Globus pallidus (tissue), 1 donor: Measurements from ENCODE around the gene AKR1C2.
"Not testable (repeated sequence)": the region's sequence is repeated elsewhere in the genome, so short reads cannot be mapped to it uniquely, and the experiment has no call there.

Source experiments
- DNase-seq: peaks from one replicate; pipeline ENCODE4 v3.0.0-alpha.2; 2015; ENCODE audit warnings: low spot score

Gene AKR1C2

GRCh38 chr10:5003127-5004029 lies at the start of gene AKR1C2:
Gene AKR1C2 (minus strand): TSS chr10:5003857. CDS start chr10:5003835, 22 bp downstream.
- not testable (repeated sequence) for DNase-seq

- not testable (repeated sequence) for DNase-seq
These were observed 49.4 kb upstream of the AKR1C2 start for GRCh38 chr10:5052951-5053500.

- DNase-seq: no peak
These were observed 44.4 kb upstream of the AKR1C2 start for GRCh38 chr10:5047912-5048628.

GRCh38 chr10:5047055-5047454 lies 43.4 kb upstream of the AKR1C2 start:
- DNase-seq: not testable (repeated sequence)

GRCh38 chr10:5046410-5046809 lies 42.8 kb upstream of the AKR1C2 start:
- DNase-seq: no peak

GRCh38 chr10:5045095-5045494 lies 41.4 kb upstream of the AKR1C2 start:
- no peak for DNase-seq

GRCh38 chr10:5043716-5044115 lies 40.1 kb upstream of the AKR1C2 start:
- no peak for DNase-seq

GRCh38 chr10:5042922-5043321 lies 39.3 kb upstream of the AKR1C2 start:
- no peak for DNase-seq

- DNase-seq: no peak
These were observed 37.9 kb upstream of the AKR1C2 start for GRCh38 chr10:5041471-5042023.

GRCh38 chr10:5040781-5041470 lies 37.3 kb upstream of the AKR1C2 start:
- DNase-seq: no peak

GRCh38 chr10:5040010-5040673 lies 36.5 kb upstream of the AKR1C2 start:
- DNase-seq: no peak

- no peak for DNase-seq
These were observed 35.1 kb upstream of the AKR1C2 start for GRCh38 chr10:5038733-5039132.

- DNase-seq: no peak
These were observed 34.4 kb upstream of the AKR1C2 start for GRCh38 chr10:5038101-5038500.

- DNase-seq: no peak
These were observed 32.9 kb upstream of the AKR1C2 start for GRCh38 chr10:5036511-5036910.

- DNase-seq: no peak
These were observed 31.7 kb upstream of the AKR1C2 start for GRCh38 chr10:5035356-5035755.

- DNase-seq: no peak
These were observed 30.9 kb upstream of the AKR1C2 start for GRCh38 chr10:5034588-5034987.

- DNase-seq: no peak
These were observed 29.6 kb upstream of the AKR1C2 start for GRCh38 chr10:5033061-5033778.

- DNase-seq: not testable (repeated sequence)
These were observed 28.8 kb upstream of the AKR1C2 start for GRCh38 chr10:5032444-5032843.

- DNase-seq: not testable (repeated sequence)
These were observed 27.9 kb upstream of the AKR1C2 start for GRCh38 chr10:5031588-5031987.

GRCh38 chr10:5030989-5031388 lies 27.3 kb upstream of the AKR1C2 start:
- no peak for DNase-seq

- not testable (repeated sequence) for DNase-seq
These were observed 21.8 kb upstream of the AKR1C2 start for GRCh38 chr10:5025461-5025881.
